GM18508 (cell line): ENCODE results near the gene RBMS3.

Experiments
- ATAC-seq: cut with Tn5 transposase; IDR thresholded peaks from one replicate; pipeline ENCODE4 v1.9.1; 2021; ENCODE audit warnings: moderate number of reproducible peaks; ENCODE audit not compliant: insufficient read depth, unreplicated experiment

RBMS3 gene

GRCh38 chr3:29554566-29554965 is 273.7 kb downstream of the RBMS3 start:
- ATAC-seq: no peak

- ATAC-seq: no peak
Observed at GRCh38 chr3:29555590-29555989, 274.7 kb downstream of the RBMS3 start.

DNA sequence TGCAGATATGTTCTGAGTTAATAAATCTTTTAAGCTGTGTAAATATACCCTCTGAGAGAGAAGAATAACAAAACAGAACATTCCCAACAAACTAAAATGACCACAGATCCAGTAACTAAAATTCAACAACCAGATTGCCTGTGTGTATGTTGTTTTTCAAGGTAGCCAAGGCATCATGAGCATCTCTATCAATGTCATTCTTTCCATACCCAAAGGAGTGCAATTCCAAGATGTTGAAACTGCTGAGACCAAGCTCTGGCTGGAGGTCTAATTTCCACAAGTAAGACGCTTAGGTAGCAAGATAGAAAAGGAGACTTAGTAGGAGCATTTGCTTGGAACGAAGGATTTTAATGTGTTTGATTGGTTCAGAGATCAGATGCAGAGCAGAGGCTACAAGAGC is 276.3 kb downstream of the RBMS3 start:
- ATAC-seq: no peak

GRCh38 chr3:29557825-29558224 is 277.0 kb downstream of the RBMS3 start:
- no peak for ATAC-seq

GRCh38 chr3:29559741-29560465 is 279.0 kb downstream of the RBMS3 start:
- no peak for ATAC-seq

- no peak for ATAC-seq
Observed at GRCh38 chr3:29561651-29562149, 280.8 kb downstream of the RBMS3 start.

GRCh38 chr3:29565236-29565635 is 284.4 kb downstream of the RBMS3 start:
- no peak for ATAC-seq

GRCh38 chr3:29567501-29567900 is 286.6 kb downstream of the RBMS3 start:
- ATAC-seq: no peak

DNA sequence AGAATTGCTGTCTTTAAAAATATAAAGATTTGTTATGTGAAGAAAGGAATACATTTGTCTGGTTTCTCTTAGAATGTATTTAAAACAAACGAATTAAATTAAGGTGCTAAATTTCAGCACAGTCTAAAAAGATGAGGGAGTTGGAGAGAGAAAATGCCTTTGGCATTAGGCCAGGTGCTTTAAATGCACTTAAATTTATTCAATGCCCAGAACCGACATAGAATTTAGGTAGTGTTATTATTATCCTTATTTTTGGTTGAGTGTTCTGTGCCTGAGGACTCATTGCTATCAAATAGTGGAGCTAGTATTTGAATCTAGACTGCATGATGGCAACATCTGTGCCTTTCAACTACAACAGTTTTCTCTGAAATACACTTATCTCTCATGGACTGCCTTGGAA is 287.5 kb downstream of the RBMS3 start:
- ATAC-seq: no peak

GRCh38 chr3:29576181-29576580 is 295.3 kb downstream of the RBMS3 start:
- ATAC-seq: no peak

- ATAC-seq: no peak
Observed at GRCh38 chr3:29576675-29577074, 295.8 kb downstream of the RBMS3 start.

- ATAC-seq: no peak
Observed at GRCh38 chr3:29577250-29577649, 296.4 kb downstream of the RBMS3 start.

DNA sequence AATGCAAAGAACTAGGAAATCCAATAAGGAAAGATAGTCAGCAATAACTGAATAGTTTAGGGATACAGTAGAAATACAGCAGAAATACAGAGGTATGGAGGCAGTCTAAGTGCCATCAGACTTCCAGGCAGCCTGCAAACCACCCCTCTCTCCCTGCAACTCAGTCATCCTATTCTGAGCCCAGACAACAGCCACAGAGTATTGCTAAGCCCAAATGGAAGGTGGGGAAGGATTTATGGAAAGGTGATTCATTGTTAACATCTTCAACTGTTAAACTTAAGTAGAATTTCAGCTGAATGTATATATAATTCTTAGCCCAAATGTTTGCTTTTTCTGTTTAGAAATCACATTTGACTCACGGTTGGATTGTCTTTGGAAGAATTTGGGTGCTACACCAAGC is 300.4 kb downstream of the RBMS3 start:
- no peak for ATAC-seq

DNA sequence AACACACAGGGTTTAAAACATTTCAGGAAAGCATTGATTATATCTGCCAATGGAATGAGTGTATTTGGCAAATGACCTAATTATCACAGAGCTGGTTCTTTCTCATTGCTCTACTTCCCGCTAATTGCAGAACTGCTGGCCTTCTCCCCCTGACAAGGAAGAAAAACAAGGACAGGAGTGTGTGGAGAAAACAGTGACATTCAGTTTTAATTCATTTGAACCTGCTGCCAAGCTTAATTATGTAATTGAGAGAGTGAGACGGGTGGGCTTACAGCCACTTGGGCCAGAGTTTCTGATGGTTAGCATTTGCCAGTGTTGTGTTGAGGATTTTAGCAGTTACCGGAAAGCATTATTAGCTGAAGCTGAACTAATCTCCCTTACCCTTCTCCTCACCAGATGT is 301.4 kb downstream of the RBMS3 start:
- ATAC-seq: no peak

GRCh38 chr3:29583861-29584260 is 303.0 kb downstream of the RBMS3 start:
- no peak for ATAC-seq

DNA sequence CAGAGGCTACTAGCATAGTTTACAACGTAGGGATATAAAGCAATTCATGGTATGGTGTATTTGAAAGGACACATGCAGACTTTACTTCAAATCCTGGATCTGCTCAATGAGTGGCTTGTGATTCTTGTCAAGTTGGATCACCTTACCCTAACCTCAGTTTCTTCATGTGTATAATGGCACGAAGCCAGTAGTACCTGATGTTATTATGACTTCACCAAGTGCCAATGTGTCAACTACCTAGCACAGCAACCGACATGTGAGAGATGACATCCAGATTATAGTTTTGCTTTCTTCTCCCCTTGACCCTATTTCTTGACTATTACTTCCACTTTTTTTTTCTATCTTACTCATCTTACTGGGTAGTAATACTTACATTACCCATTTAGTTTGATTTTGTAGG is 304.5 kb downstream of the RBMS3 start:
- no peak for ATAC-seq

DNA sequence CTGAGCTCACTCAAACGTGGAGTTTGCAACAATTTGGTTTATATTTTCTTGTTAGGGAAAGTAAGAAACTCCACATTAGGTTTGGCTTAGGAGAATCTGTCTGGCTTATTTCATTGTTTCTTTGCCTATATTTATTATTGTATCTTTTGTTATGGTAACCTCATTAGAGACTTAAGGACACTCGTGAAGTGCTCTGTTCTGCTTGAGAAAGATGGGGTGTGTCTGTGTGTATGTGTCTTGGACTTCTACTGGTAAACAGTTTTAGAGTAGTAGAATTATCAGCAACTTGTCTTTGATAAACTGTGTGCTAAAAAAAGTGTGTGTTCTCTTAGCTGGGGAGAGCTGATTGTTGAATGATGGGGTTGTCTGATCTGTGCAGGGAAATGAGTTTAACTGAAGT is 306.5 kb downstream of the RBMS3 start:
- ATAC-seq: no peak

GRCh38 chr3:29590012-29590411 is 309.1 kb downstream of the RBMS3 start:
- ATAC-seq: no peak

DNA sequence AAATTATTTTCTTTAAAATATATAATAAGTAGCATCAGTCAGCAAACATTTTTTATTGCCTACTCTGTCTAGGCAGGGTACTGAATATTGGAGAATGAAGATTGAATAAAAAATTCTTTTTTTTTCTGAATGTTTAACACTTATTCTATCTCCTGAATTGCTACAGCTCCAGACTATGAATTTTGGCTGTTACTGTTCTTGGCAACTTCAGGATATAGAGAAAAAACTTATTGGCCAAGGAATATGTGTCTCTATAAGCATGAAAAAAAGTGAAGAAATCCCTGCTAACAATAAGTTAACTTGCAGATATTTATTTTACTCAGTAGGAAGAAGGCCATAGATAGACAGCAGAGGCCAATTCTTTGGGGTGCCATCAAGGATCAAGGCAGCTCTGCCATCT is 309.6 kb downstream of the RBMS3 start:
- no peak for ATAC-seq

DNA sequence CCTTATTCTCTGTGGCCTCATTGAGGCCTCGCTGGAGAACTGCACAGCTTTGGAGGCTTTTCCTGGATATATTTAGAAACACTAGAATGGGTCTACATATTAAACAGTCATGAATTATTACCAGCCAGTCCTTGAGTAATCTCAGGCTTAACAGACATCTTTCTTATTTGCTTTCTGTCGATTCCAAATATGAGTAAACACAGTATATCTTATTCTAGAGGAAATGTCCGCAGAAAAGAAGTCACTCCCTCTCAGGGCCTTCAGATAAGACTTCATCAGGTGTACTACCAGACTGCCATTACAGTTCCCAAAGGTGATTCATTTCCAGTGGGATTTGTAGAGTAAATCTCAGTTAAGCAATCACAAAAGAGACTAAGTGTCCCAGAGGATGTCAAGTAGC is 310.7 kb downstream of the RBMS3 start:
- ATAC-seq: no peak

DNA sequence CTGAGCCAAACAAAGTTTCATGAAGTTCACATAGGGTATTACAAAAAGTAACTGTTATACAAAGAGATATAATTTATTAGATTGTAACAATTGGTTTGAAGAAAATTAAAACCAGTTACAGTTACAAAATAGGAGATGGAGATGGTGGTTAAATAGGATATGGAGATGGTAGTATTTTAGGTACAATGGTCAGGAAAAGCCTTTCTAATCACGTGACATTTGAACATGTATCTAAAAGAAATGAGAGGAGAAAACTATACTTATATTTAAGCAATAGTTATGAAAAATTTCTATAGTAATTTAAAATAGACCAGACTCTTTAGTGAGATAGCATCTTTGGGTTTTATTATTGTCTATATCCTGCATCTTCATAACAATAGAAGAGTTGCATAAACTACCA is 312.9 kb downstream of the RBMS3 start:
- ATAC-seq: no peak

GRCh38 chr3:29594261-29594660 is 313.4 kb downstream of the RBMS3 start:
- ATAC-seq: no peak
